GM12891 (cell line): Measurements from ENCODE around the gene NEDD4L.

Source experiments
- POLR2A ChIP-seq: IDR thresholded peaks from 2 replicates; pipeline ENCODE4 v1.6.1; 2011; ENCODE audit warnings: low read depth, low read length, control low read depth
- POLR2AphosphoS5 ChIP-seq: IDR thresholded peaks from 2 replicates; pipeline ENCODE4 v1.6.1; 2011; ENCODE audit warnings: low read depth, low read length, control low read depth

- TF ChIP-seq POLR2AphosphoS5 (no peak), POLR2A (no peak)
These were observed 17.6 kb upstream of the NEDD4L start for GRCh38 chr18:58026395-58026794.
